SK-N-SH treated with all-trans-retinoic acid at 6 μM for 48 hours (cell line): ENCODE measurements around the gene PLPP6.

Source experiments
- ATAC-seq: fragments of 200-7000 bp; cut with Tn5 transposase; 3 replicates; pipeline ENCODE4 v1.9.1; 2020; ENCODE audit warnings: mild to moderate bottlenecking, moderate library complexity
- ARNTL ChIP-seq: fragments of 450-650 bp; formaldehyde crosslinking; IDR thresholded peaks from 2 replicates; pipeline ENCODE4 v1.5.0; 2020; ENCODE audit warnings: low read depth, mild to moderate bottlenecking, moderate library complexity, borderline replicate concordance
- BACH2 ChIP-seq: fragments of 250-450 bp; sonication (Bioruptor Pico); IDR thresholded peaks from 2 replicates; pipeline ENCODE4 v1.9.0; 2021; ENCODE audit warnings: mild to moderate bottlenecking, borderline replicate concordance
- CSDC2 ChIP-seq: fragments of 250-450 bp; sonication (Bioruptor Pico); IDR thresholded peaks from 2 replicates; pipeline ENCODE4 v1.5.0; 2020; ENCODE audit warnings: mild to moderate bottlenecking, moderate library complexity
- ESRRG ChIP-seq: fragments of 250-450 bp; sonication (Bioruptor Pico); IDR thresholded peaks from 2 replicates; pipeline ENCODE4 v1.6.1; 2021; ENCODE audit warnings: mild to moderate bottlenecking
- GLIS3 ChIP-seq: fragments of 250-450 bp; sonication (Bioruptor Pico); IDR thresholded peaks from 2 replicates; pipeline ENCODE4 v1.5.0; 2020; ENCODE audit warnings: mild to moderate bottlenecking, moderate library complexity
- OSR1 ChIP-seq: fragments of 250-450 bp; sonication (Bioruptor Pico); IDR thresholded peaks from 2 replicates; pipeline ENCODE4 v1.8.0; 2022; ENCODE audit warnings: moderate library complexity, mild to moderate bottlenecking, inconsistent platforms
- PPARA ChIP-seq: fragments of 250-450 bp; sonication (Bioruptor Pico); IDR thresholded peaks from 2 replicates; pipeline ENCODE4 v1.5.0; 2020; ENCODE audit warnings: mild to moderate bottlenecking, borderline replicate concordance
- RARB ChIP-seq: fragments of 250-450 bp; sonication (Bioruptor Pico); IDR thresholded peaks from 2 replicates; pipeline ENCODE4 v1.8.0; 2021; ENCODE audit warnings: mild to moderate bottlenecking, moderate library complexity
- SNAI2 ChIP-seq: fragments of 250-450 bp; sonication (Bioruptor Pico); IDR thresholded peaks from 2 replicates; pipeline ENCODE4 v1.5.0; 2020; ENCODE audit warnings: mild to moderate bottlenecking, moderate library complexity
- TCF4 ChIP-seq: fragments of 250-450 bp; sonication (Bioruptor Pico); IDR thresholded peaks from 2 replicates; pipeline ENCODE4 v1.8.0; 2021; ENCODE audit warnings: mild to moderate bottlenecking, moderate library complexity, borderline replicate concordance
- TOX ChIP-seq: fragments of 250-450 bp; sonication (Bioruptor Pico); IDR thresholded peaks from 2 replicates; pipeline ENCODE4 v1.8.0; 2021; ENCODE audit warnings: mild to moderate bottlenecking, moderate library complexity, borderline replicate concordance
- ZC3H10 ChIP-seq: fragments of 250-450 bp; sonication (Bioruptor Pico); IDR thresholded peaks from 2 replicates; pipeline ENCODE4 v1.5.1; 2021; ENCODE audit warnings: mild to moderate bottlenecking, moderate library complexity
- ZFP3 ChIP-seq: fragments of 250-450 bp; sonication (Bioruptor Pico); IDR thresholded peaks from 2 replicates; pipeline ENCODE4 v1.5.0; 2020; ENCODE audit warnings: mild to moderate bottlenecking, moderate library complexity
- ZFP30 ChIP-seq: fragments of 450-650 bp; formaldehyde crosslinking; IDR thresholded peaks from 2 replicates; pipeline ENCODE4 v1.5.0; 2022; ENCODE audit warnings: mild to moderate bottlenecking, moderate library complexity
- ZNF565 ChIP-seq: fragments of 450-650 bp; formaldehyde crosslinking; conservative IDR thresholded peaks from 2 replicates; pipeline ENCODE4 v1.5.0; 2020; ENCODE audit warnings: low read depth, mild to moderate bottlenecking, moderate library complexity
- ZNF70 ChIP-seq: fragments of 450-650 bp; formaldehyde crosslinking; IDR thresholded peaks from 2 replicates; pipeline ENCODE4 v1.5.0; 2020; ENCODE audit warnings: mild to moderate bottlenecking, moderate library complexity
- ZNF8 ChIP-seq: fragments of 450-650 bp; formaldehyde crosslinking; IDR thresholded peaks from 2 replicates; pipeline ENCODE4 v1.5.0; 2020; ENCODE audit warnings: mild to moderate bottlenecking, moderate library complexity
- TF ChIP-seq, protein P1 (sequence below): fragments of 250-450 bp; sonication (Bioruptor Pico); IDR thresholded peaks from 2 replicates; pipeline ENCODE4 v1.5.1; 2020; ENCODE audit warnings: low read depth, mild to moderate bottlenecking, moderate library complexity
- TF ChIP-seq, protein P2 (sequence below): fragments of 250-450 bp; sonication (Bioruptor Pico); IDR thresholded peaks from 2 replicates; pipeline ENCODE4 v1.8.0; 2021; ENCODE audit warnings: low read depth, mild to moderate bottlenecking, moderate library complexity, borderline replicate concordance
- TF ChIP-seq, protein P3 (sequence below): fragments of 250-450 bp; sonication (Bioruptor Pico); IDR thresholded peaks from 2 replicates; pipeline ENCODE4 v1.5.1; 2021; ENCODE audit warnings: mild to moderate bottlenecking, moderate library complexity
- TF ChIP-seq, protein P4 (sequence below): fragments of 250-450 bp; sonication (Bioruptor Pico); IDR thresholded peaks from 2 replicates; pipeline ENCODE4 v1.8.0; 2020; ENCODE audit warnings: mild to moderate bottlenecking, moderate library complexity, borderline replicate concordance
- TF ChIP-seq, protein P5 (sequence below): fragments of 250-450 bp; sonication (Bioruptor Pico); IDR thresholded peaks from 2 replicates; pipeline ENCODE4 v1.5.0; 2020; ENCODE audit warnings: mild to moderate bottlenecking, moderate library complexity

The PLPP6 gene

DNA sequence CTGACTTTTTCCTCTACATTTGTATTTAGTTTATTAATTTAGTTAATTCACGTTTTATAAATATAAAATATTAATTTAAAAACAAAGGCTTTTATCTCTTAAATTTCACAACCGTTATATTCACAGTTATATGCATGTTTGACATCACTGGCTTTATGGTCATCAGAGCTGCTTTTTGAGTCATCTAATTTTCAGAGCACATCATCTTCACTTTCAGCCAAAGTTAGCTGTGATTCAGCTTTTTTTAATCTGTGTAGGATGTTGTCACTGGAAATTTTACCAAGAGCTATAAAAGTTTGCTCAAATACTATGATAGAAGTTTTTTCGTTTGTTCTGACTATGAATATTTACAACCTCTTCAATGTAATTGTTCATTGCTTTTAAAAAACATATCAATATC, 29.7 kb downstream of the PLPP6 start:
- ATAC-seq = no peak
- no peak for TF ChIP-seq OSR1 (CRISPR knock-in tag)
- no peak for TF ChIP-seq ZC3H10 (CRISPR knock-in tag)
- TF ChIP-seq SNAI2 (CRISPR knock-in tag) = no peak
- TF ChIP-seq TOX (CRISPR knock-in tag) = no peak
- TF ChIP-seq, protein P1, sequence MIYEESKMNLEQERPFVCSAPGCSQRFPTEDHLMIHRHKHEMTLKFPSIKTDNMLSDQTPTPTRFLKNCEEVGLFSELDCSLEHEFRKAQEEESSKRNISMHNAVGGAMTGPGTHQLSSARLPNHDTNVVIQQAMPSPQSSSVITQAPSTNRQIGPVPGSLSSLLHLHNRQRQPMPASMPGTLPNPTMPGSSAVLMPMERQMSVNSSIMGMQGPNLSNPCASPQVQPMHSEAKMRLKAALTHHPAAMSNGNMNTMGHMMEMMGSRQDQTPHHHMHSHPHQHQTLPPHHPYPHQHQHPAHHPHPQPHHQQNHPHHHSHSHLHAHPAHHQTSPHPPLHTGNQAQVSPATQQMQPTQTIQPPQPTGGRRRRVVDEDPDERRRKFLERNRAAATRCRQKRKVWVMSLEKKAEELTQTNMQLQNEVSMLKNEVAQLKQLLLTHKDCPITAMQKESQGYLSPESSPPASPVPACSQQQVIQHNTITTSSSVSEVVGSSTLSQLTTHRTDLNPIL (CRISPR knock-in tag) = no peak
- TF ChIP-seq CSDC2 = no peak
- TF ChIP-seq GLIS3 (CRISPR knock-in tag) = no peak
- TF ChIP-seq ZNF8 = no peak
- TF ChIP-seq RARB (CRISPR knock-in tag) = no peak
- TF ChIP-seq, protein P2, sequence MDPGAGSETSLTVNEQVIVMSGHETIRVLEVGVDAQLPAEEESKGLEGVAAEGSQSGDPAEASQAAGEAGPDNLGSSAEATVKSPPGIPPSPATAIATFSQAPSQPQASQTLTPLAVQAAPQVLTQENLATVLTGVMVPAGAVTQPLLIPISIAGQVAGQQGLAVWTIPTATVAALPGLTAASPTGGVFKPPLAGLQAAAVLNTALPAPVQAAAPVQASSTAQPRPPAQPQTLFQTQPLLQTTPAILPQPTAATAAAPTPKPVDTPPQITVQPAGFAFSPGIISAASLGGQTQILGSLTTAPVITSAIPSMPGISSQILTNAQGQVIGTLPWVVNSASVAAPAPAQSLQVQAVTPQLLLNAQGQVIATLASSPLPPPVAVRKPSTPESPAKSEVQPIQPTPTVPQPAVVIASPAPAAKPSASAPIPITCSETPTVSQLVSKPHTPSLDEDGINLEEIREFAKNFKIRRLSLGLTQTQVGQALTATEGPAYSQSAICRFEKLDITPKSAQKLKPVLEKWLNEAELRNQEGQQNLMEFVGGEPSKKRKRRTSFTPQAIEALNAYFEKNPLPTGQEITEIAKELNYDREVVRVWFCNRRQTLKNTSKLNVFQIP (CRISPR knock-in tag) = no peak
- no peak for TF ChIP-seq ESRRG (CRISPR knock-in tag)
- TF ChIP-seq, all 23 proteins: peak for 0

DNA sequence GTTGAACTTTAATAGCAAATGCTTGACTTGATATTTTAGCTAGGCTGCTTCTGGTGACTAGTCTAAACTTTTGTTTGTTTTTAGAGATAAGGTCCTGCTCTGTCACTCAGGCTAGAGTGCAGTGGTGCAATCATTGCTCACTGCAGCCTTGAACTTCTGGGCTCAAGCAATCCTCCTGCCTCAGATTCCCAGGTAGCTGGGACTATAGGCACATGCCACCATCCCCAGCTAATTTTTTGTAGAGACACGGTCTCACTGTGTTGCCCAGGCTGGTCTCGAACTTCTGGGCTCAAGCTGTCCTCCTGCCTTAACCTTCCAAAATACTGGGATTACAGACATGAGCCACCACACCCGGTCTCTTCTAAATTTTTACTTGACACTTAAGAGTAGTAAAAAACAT, 38.0 kb downstream of the PLPP6 start:
- no peak for ATAC-seq
- TF ChIP-seq ESRRG (CRISPR knock-in tag) (no peak), ZNF8 (no peak), SNAI2 (CRISPR knock-in tag) (no peak)
- TF ChIP-seq, protein P3, sequence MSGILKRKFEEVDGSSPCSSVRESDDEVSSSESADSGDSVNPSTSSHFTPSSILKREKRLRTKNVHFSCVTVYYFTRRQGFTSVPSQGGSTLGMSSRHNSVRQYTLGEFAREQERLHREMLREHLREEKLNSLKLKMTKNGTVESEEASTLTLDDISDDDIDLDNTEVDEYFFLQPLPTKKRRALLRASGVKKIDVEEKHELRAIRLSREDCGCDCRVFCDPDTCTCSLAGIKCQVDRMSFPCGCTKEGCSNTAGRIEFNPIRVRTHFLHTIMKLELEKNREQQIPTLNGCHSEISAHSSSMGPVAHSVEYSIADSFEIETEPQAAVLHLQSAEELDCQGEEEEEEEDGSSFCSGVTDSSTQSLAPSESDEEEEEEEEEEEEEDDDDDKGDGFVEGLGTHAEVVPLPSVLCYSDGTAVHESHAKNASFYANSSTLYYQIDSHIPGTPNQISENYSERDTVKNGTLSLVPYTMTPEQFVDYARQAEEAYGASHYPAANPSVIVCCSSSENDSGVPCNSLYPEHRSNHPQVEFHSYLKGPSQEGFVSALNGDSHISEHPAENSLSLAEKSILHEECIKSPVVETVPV (CRISPR knock-in tag) = no peak
- TF ChIP-seq, protein P1 (CRISPR knock-in tag) = no peak
- TF ChIP-seq, protein P4, sequence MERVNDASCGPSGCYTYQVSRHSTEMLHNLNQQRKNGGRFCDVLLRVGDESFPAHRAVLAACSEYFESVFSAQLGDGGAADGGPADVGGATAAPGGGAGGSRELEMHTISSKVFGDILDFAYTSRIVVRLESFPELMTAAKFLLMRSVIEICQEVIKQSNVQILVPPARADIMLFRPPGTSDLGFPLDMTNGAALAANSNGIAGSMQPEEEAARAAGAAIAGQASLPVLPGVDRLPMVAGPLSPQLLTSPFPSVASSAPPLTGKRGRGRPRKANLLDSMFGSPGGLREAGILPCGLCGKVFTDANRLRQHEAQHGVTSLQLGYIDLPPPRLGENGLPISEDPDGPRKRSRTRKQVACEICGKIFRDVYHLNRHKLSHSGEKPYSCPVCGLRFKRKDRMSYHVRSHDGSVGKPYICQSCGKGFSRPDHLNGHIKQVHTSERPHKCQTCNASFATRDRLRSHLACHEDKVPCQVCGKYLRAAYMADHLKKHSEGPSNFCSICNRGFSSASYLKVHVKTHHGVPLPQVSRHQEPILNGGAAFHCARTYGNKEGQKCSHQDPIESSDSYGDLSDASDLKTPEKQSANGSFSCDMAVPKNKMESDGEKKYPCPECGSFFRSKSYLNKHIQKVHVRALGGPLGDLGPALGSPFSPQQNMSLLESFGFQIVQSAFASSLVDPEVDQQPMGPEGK = no peak

DNA sequence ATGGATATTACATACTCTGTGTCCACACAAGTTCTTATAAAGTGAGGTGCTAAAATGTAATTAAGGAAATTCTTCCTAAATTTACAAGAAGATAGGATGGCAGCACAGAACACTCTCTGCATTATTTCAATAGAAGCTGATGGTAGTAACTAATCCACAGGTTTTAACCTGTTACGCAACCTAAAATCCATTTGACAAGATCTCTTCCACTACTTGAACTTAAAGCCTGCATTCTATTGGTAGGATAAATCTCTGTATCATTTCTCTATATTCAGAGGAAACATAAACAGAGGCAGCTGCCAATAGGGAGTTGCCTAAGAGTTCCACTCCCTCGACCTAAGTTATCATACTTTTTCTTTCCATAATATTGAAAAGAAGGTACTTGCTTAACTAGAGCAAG, 38.8 kb downstream of the PLPP6 start:
- TF ChIP-seq ARNTL (CRISPR knock-in tag) (no peak), ZNF70 (CRISPR knock-in tag) (no peak), ESRRG (CRISPR knock-in tag) (no peak), PPARA (no peak), ZC3H10 (CRISPR knock-in tag) (no peak), TCF4 (CRISPR knock-in tag) (no peak), GLIS3 (CRISPR knock-in tag) (no peak), ZNF8 (no peak), RARB (CRISPR knock-in tag) (no peak), ZNF565 (CRISPR knock-in tag) (no peak), ZFP3 (CRISPR knock-in tag) (no peak), OSR1 (CRISPR knock-in tag) (no peak), TOX (CRISPR knock-in tag) (no peak), ZFP30 (CRISPR knock-in tag) (no peak), SNAI2 (CRISPR knock-in tag) (no peak), BACH2 (CRISPR knock-in tag) (no peak)
- TF ChIP-seq, protein P1 (CRISPR knock-in tag) = no peak
- TF ChIP-seq, protein P3 (CRISPR knock-in tag) = no peak
- TF ChIP-seq, protein P2 (CRISPR knock-in tag) = no peak
- TF ChIP-seq, protein P5, sequence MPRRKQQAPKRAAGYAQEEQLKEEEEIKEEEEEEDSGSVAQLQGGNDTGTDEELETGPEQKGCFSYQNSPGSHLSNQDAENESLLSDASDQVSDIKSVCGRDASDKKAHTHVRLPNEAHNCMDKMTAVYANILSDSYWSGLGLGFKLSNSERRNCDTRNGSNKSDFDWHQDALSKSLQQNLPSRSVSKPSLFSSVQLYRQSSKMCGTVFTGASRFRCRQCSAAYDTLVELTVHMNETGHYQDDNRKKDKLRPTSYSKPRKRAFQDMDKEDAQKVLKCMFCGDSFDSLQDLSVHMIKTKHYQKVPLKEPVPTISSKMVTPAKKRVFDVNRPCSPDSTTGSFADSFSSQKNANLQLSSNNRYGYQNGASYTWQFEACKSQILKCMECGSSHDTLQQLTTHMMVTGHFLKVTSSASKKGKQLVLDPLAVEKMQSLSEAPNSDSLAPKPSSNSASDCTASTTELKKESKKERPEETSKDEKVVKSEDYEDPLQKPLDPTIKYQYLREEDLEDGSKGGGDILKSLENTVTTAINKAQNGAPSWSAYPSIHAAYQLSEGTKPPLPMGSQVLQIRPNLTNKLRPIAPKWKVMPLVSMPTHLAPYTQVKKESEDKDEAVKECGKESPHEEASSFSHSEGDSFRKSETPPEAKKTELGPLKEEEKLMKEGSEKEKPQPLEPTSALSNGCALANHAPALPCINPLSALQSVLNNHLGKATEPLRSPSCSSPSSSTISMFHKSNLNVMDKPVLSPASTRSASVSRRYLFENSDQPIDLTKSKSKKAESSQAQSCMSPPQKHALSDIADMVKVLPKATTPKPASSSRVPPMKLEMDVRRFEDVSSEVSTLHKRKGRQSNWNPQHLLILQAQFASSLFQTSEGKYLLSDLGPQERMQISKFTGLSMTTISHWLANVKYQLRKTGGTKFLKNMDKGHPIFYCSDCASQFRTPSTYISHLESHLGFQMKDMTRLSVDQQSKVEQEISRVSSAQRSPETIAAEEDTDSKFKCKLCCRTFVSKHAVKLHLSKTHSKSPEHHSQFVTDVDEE (CRISPR knock-in tag) = no peak
- TF ChIP-seq, all 23 proteins: peak for 0
- ATAC-seq = no peak
